Measurements from ENCODE around the gene KCNIP3.
"Not testable (repeated sequence)": the region's sequence is repeated elsewhere in the genome, so short reads cannot be mapped to it uniquely, and the experiment has no call there.

KCNIP3 gene

GRCh38 chr2:95267458-95268210 lies 29.5 kb upstream of the KCNIP3 start:
- Histone ChIP-seq H3K4me2 (ENCODE audit: low read length) (no peak overlapping the region), H2AFZ (ENCODE audit: low read depth, low read length) (no peak overlapping the region), H3K9me3 (ENCODE audit: insufficient read depth, low read length) (no peaks in the 10 kb centered on the region), H3K79me2 (ENCODE audit: low read length) (no peaks in the 10 kb centered on the region), H3K27ac (ENCODE audit: low read length) (no peak overlapping the region), H3K27me3 (ENCODE audit: low read depth, low read length) (no peaks in the 10 kb centered on the region; the same call in 1 of the 2 replicates), H3K36me3 (replicated peaks; ENCODE audit: low read depth, low read length) (no peaks in the 10 kb centered on the region), H3K4me1 (ENCODE audit: low read length) (no peaks in the 10 kb centered on the region), H3K9ac (ENCODE audit: low read length) (no peak overlapping the region), H3K4me3 (ENCODE audit: low read length) (no peak overlapping the region), H4K20me1 (ENCODE audit: insufficient read depth, low read length) (no peaks in the 10 kb centered on the region)
- TF ChIP-seq, protein P1, sequence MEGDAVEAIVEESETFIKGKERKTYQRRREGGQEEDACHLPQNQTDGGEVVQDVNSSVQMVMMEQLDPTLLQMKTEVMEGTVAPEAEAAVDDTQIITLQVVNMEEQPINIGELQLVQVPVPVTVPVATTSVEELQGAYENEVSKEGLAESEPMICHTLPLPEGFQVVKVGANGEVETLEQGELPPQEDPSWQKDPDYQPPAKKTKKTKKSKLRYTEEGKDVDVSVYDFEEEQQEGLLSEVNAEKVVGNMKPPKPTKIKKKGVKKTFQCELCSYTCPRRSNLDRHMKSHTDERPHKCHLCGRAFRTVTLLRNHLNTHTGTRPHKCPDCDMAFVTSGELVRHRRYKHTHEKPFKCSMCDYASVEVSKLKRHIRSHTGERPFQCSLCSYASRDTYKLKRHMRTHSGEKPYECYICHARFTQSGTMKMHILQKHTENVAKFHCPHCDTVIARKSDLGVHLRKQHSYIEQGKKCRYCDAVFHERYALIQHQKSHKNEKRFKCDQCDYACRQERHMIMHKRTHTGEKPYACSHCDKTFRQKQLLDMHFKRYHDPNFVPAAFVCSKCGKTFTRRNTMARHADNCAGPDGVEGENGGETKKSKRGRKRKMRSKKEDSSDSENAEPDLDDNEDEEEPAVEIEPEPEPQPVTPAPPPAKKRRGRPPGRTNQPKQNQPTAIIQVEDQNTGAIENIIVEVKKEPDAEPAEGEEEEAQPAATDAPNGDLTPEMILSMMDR (IDR thresholded peaks at IDR 0.05; ENCODE audit: low read depth, low read length), result no peak
- no peak for TF ChIP-seq EZH2phosphoT487 (IDR thresholded peaks at IDR 0.05; ENCODE audit: low read depth)

GRCh38 chr2:95268211-95269035 lies 28.7 kb upstream of the KCNIP3 start:
- H3K4me2 ChIP-seq (ENCODE audit: low read length), result no peak overlapping the region
- no peaks in the 10 kb centered on the region for H3K27me3 ChIP-seq (ENCODE audit: low read depth, low read length)
- TF ChIP-seq, protein P1 (IDR thresholded peaks at IDR 0.05; ENCODE audit: low read depth, low read length), result no peak
- TF ChIP-seq EZH2phosphoT487 (IDR thresholded peaks at IDR 0.05; ENCODE audit: low read depth), result no peak
- H3K36me3 ChIP-seq (replicated peaks; ENCODE audit: low read depth, low read length), result no peaks in the 10 kb centered on the region
- H3K27ac ChIP-seq (ENCODE audit: low read length), result no peak overlapping the region
- H3K9me3 ChIP-seq (ENCODE audit: insufficient read depth, low read length), result no peaks in the 10 kb centered on the region
- H3K4me3 ChIP-seq (ENCODE audit: low read length), result no peak overlapping the region
- H3K9ac ChIP-seq (ENCODE audit: low read length), result no peak overlapping the region
- H2AFZ ChIP-seq (ENCODE audit: low read depth, low read length), result no peak overlapping the region
- no peaks in the 10 kb centered on the region for H3K4me1 ChIP-seq (ENCODE audit: low read length)
- H4K20me1 ChIP-seq (ENCODE audit: insufficient read depth, low read length), result no peaks in the 10 kb centered on the region
- H3K79me2 ChIP-seq (ENCODE audit: low read length), result no peaks in the 10 kb centered on the region

DNA sequence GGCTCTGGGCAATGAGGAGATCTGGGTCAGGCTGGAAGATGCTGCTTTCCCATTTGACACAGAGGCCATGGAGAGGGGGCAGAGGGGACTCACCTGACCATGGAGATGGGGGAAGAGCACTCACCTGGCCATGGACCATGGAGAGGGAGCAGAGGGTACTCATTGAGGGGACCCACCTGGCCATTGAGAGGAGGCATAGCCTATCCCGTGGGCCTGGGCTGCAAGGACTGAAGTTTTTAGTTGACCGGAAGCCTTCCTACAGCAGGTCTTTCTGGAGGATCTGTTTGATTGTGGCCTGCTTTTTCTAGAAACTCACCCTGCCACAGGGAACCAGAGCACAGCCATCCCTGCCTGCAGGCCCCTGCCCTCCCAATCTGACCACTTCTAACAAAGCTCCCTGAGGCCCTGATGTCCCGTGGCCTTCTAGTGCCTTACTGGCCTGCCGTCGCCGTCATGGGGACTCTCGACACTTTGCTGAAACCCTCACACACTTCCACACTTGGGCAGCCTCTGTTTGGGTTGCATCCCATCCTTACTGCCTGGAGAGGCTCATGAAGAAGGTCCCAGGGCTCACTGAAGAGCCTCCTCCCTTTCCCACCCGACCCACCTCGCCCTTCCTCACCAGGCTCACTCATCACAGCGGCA lies 28.0 kb upstream of the KCNIP3 start:
- Histone ChIP-seq H3K9ac (ENCODE audit: low read length) (no peak overlapping the region), H3K4me2 (ENCODE audit: low read length) (no peak overlapping the region), H3K79me2 (ENCODE audit: low read length) (no peaks in the 10 kb centered on the region), H3K9me3 (ENCODE audit: insufficient read depth, low read length) (no peaks in the 10 kb centered on the region), H3K36me3 (replicated peaks; ENCODE audit: low read depth, low read length) (no peaks in the 10 kb centered on the region), H3K27me3 (ENCODE audit: low read depth, low read length) (no peaks in the 10 kb centered on the region), H3K4me1 (ENCODE audit: low read length) (no peaks in the 10 kb centered on the region), H3K4me3 (ENCODE audit: low read length) (no peak overlapping the region), H2AFZ (ENCODE audit: low read depth, low read length) (no peak overlapping the region), H4K20me1 (ENCODE audit: insufficient read depth, low read length) (no peaks in the 10 kb centered on the region), H3K27ac (ENCODE audit: low read length) (no peak overlapping the region)
- TF ChIP-seq, protein P1 (IDR thresholded peaks at IDR 0.05; ENCODE audit: low read depth, low read length), result no peak
- TF ChIP-seq EZH2phosphoT487 (IDR thresholded peaks at IDR 0.05; ENCODE audit: low read depth), result no peak

DNA sequence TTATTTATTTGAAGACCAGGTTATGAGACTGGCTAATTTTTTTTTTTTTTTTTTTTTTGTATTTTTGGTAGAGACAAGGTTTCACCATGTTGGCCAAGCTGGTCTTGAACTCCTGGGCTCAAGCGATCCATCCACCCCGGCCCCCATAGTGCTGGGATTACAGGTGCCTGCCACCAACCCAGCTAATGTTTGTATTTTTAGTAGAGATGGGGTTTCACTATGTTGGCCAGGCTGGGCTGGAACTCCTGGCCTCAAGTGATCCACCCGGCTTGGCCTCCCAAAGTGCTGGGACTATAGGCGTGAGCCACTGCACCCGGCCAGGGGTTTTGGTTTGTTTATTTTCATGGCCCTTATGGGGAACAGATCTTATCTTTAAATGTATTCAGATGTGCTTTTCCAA lies 27.4 kb upstream of the KCNIP3 start:
- H3K4me1 ChIP-seq (ENCODE audit: low read length); H4K20me1 ChIP-seq (ENCODE audit: insufficient read depth, low read length); H3K9ac ChIP-seq (ENCODE audit: low read length); H3K4me2 ChIP-seq (ENCODE audit: low read length); H3K27me3 ChIP-seq (ENCODE audit: low read depth, low read length); H3K79me2 ChIP-seq (ENCODE audit: low read length); H3K27ac ChIP-seq (ENCODE audit: low read length); H3K4me3 ChIP-seq (ENCODE audit: low read length); H2AFZ ChIP-seq (ENCODE audit: low read depth, low read length); H3K36me3 ChIP-seq (replicated peaks; ENCODE audit: low read depth, low read length); H3K9me3 ChIP-seq (ENCODE audit: insufficient read depth, low read length): not testable (repeated sequence)
